K562 (cell line): ENCODE data around the gene BPNT1. TPM values are rescaled to one million over a fixed set of nuclear protein-coding genes. Genes with fewer than 3 reads are reported as not detected.
A peak's percentile ranks its signal among the peaks of the same experiment; 100 is the strongest.

Source experiments
- ADNP ChIP-seq: fragments of 200-800 bp; sonication (Bioruptor generic); IDR thresholded peaks from 2 replicates; pipeline ENCODE4 v1.6.1; 2016; ENCODE audit warnings: missing genetic modification characterization, missing compliant biosample characterization
- ATF1 ChIP-seq, 2 experiments: fragments of 450-650 bp in 1 of 2; IDR thresholded peaks; 2 replicates each; pipeline ENCODE4 v1.6.1; 2016; ENCODE audit warnings: missing compliant biosample characterization in 1 of 2, missing genetic modification characterization in 1 of 2
- DDX20 ChIP-seq: fragments of 450-650 bp; IDR thresholded peaks from 2 replicates; pipeline ENCODE4 v1.6.1; 2016; ENCODE audit warnings: missing genetic modification characterization, low read depth, mild to moderate bottlenecking, missing compliant biosample characterization, moderate library complexity
- GTF2E2 ChIP-seq: fragments of 200-800 bp; sonication (Bioruptor generic); IDR thresholded peaks from 2 replicates; pipeline ENCODE4 v1.6.1; 2016; ENCODE audit warnings: missing genetic modification characterization, missing compliant biosample characterization
- KDM1A ChIP-seq, 2 experiments: fragments of 450-650 bp; IDR thresholded peaks; 2 replicates each; pipeline ENCODE4 v1.6.1; 2016; ENCODE audit warnings: mild to moderate bottlenecking in 2 of 2
- PCBP1 ChIP-seq: fragments of 200-400 bp; formaldehyde crosslinking; IDR thresholded peaks from 2 replicates; pipeline ENCODE4 v1.6.1; 2018; ENCODE audit warnings: mild to moderate bottlenecking, low read depth, low read length; ENCODE audit not compliant: poor library complexity, severe bottlenecking
- RFX1 ChIP-seq: fragments of 450-650 bp; IDR thresholded peaks from 2 replicates; pipeline ENCODE4 v1.6.1; 2016; ENCODE audit warnings: mild to moderate bottlenecking, moderate library complexity
- TEAD4 ChIP-seq, 2 experiments: sonication (generic) in 1 of 2; formaldehyde crosslinking in 1 of 2; IDR thresholded peaks; 2 replicates each; pipeline versions ENCODE4 v1.6.1 to v1.8.0; 2012 to 2022; ENCODE audit warnings: borderline replicate concordance in 1 of 2, inconsistent platforms in 1 of 2, low read length in 1 of 2, mild to moderate bottlenecking in 1 of 2, missing genetic modification reagents in 1 of 2
- ZBTB17 ChIP-seq: fragments of 450-650 bp; formaldehyde crosslinking; IDR thresholded peaks from 2 replicates; pipeline ENCODE4 v1.4.0; 2020; ENCODE audit warnings: mild to moderate bottlenecking
- ZC3H4 ChIP-seq: sonication (generic); formaldehyde crosslinking; IDR thresholded peaks from 2 replicates; pipeline ENCODE4 v1.9.0; 2021; ENCODE audit warnings: missing genetic modification reagents, borderline replicate concordance
- polyA plus RNA-seq, 8 experiments: library from polyadenylated mRNA; depleted of rRNA in 4 of 8; stranded (reverse) in 5 of 8; unstranded in 3 of 8; fragments of >200 nt; fragmentation: Nextera tagmentation in 2 of 8; fragmentation: Illumina TruSeq in 1 of 8; extraction: Ambion mirVana in 2 of 8; extraction: Trizol in 1 of 8; gene quantifications; 2 replicates each; pipeline versions ENCODE4 v1.2.1 to v1.2.3, GENCODE V29; 2011 to 2014; ENCODE audit warnings: inconsistent platforms in 1 of 8, missing spikeins in 1 of 8
- total RNA-seq, 7 experiments: library from RNA; depleted of rRNA in 6 of 7; stranded (reverse); fragments of >200 nt in 6 of 7; fragmentation: Illumina TruSeq in 2 of 7; extraction: Trizol in 2 of 7; gene quantifications; 2 replicates each; pipeline versions ENCODE4 v1.2.1 to v1.2.3, GENCODE V29; 2011 to 2021; ENCODE audit warnings: low replicate concordance in 1 of 7
- TF ChIP-seq, protein P1 (sequence below): sonication (generic); formaldehyde crosslinking; IDR thresholded peaks from 2 replicates; pipeline ENCODE4 v1.4.0; 2020; ENCODE audit warnings: mild to moderate bottlenecking, missing genetic modification reagents
- TF ChIP-seq, protein P2 (sequence below): fragments of 150-350 bp; conservative IDR thresholded peaks from 2 replicates; pipeline ENCODE4 v1.6.1; 2014; ENCODE audit warnings: low read length
- TF ChIP-seq, protein P3 (sequence below): fragments of 250-450 bp; sonication (Bioruptor Pico); IDR thresholded peaks from 2 replicates; pipeline ENCODE4 v1.5.1; 2021; ENCODE audit warnings: mild to moderate bottlenecking
- TF ChIP-seq, protein P4 (sequence below): sonication (generic); formaldehyde crosslinking; IDR thresholded peaks from 2 replicates; pipeline ENCODE4 v1.8.0; 2022; ENCODE audit warnings: mild to moderate bottlenecking, missing genetic modification reagents
- TF ChIP-seq, protein P5 (sequence below): sonication (generic); formaldehyde crosslinking; IDR thresholded peaks from 2 replicates; pipeline ENCODE4 v1.8.0; 2023; ENCODE audit warnings: mild to moderate bottlenecking, missing genetic modification reagents

The BPNT1 gene
- total and polyA plus RNA-seq, 9 of the 15 experiments (the other 6 are each of a cell fraction or from before 2014, with no cell fraction given) = 30.2 to 73.8 (median 40.5) TPM

DNA sequence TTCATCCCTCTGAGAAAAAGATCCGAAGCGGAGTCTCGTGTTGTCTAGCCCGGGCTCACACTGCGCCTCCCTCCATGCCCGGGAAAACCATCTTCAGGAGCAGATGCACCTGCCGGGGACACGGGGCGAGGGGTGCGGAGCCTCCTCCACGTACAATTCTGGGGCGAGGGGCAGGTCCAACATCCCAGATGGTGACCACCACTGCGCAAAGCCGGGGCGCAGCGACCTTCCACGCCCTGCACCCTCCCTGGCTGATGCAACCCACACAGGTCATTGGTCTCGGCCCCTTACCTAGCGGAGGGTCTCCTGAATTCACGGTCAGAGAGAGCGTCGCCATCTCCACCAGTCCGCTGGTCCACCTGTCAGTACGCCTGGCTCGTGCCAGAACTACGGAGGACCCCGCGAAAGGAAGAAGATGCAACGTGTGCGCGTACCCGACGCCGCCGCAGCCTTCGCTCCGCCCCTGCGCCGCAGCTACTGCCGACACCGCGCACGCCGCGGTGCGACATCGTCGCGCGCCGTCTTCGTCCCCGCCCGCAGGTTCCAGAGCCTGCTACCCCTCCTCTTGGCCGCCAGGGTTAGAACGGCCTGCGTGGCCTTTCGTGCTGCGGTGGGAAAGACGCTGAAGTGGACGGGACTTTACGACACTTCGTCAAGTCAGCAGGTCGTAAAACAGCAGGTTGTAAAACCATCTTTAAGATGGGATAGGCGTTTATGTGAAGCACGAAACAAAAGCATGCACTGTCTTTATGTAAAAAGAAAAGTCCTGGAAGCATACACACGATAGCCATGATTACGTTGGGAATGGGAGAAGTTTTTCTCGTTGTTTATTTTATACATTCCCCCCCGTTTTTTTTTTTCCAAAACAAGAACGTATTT lies 43.3 kb downstream of the BPNT1 start, which contains the start of gene EPRS1 (continued):
- TF ChIP-seq, protein P1, sequence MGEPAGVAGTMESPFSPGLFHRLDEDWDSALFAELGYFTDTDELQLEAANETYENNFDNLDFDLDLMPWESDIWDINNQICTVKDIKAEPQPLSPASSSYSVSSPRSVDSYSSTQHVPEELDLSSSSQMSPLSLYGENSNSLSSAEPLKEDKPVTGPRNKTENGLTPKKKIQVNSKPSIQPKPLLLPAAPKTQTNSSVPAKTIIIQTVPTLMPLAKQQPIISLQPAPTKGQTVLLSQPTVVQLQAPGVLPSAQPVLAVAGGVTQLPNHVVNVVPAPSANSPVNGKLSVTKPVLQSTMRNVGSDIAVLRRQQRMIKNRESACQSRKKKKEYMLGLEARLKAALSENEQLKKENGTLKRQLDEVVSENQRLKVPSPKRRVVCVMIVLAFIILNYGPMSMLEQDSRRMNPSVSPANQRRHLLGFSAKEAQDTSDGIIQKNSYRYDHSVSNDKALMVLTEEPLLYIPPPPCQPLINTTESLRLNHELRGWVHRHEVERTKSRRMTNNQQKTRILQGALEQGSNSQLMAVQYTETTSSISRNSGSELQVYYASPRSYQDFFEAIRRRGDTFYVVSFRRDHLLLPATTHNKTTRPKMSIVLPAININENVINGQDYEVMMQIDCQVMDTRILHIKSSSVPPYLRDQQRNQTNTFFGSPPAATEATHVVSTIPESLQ (CRISPR knock-in tag) = peak; percentile 29; the same call in 1 of the 2 replicates
- no peak for TF ChIP-seq PCBP1
- TF ChIP-seq ZC3H4 (CRISPR knock-in tag) = no peak
- TF ChIP-seq, protein P2, sequence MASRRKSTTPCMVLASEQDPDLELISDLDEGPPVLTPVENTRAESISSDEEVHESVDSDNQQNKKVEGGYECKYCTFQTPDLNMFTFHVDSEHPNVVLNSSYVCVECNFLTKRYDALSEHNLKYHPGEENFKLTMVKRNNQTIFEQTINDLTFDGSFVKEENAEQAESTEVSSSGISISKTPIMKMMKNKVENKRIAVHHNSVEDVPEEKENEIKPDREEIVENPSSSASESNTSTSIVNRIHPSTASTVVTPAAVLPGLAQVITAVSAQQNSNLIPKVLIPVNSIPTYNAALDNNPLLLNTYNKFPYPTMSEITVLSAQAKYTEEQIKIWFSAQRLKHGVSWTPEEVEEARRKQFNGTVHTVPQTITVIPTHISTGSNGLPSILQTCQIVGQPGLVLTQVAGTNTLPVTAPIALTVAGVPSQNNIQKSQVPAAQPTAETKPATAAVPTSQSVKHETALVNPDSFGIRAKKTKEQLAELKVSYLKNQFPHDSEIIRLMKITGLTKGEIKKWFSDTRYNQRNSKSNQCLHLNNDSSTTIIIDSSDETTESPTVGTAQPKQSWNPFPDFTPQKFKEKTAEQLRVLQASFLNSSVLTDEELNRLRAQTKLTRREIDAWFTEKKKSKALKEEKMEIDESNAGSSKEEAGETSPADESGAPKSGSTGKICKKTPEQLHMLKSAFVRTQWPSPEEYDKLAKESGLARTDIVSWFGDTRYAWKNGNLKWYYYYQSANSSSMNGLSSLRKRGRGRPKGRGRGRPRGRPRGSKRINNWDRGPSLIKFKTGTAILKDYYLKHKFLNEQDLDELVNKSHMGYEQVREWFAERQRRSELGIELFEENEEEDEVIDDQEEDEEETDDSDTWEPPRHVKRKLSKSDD = 0 out of 2 replicates have a peak, but pooled peaks have one; percentile 60
- no peak for TF ChIP-seq DDX20 (tag)
- no peak for TF ChIP-seq ZBTB17
- peak; percentile 92 for TF ChIP-seq ATF1 (CRISPR knock-in tag; IDR thresholded peaks at IDR 0.05)
- TF ChIP-seq ATF1 (tag; IDR thresholded peaks at IDR 0.05) = peak; percentile 98
- TF ChIP-seq, protein P3, sequence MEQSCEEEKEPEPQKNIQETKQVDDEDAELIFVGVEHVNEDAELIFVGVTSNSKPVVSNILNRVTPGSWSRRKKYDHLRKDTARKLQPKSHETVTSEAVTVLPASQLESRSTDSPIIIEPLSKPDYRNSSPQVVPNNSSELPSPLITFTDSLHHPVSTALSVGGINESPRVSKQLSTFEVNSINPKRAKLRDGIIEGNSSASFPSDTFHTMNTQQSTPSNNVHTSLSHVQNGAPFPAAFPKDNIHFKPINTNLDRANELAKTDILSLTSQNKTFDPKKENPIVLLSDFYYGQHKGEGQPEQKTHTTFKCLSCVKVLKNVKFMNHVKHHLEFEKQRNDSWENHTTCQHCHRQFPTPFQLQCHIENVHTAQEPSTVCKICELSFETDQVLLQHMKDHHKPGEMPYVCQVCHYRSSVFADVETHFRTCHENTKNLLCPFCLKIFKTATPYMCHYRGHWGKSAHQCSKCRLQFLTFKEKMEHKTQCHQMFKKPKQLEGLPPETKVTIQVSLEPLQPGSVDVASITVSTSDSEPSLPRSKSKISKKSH = no peak
- TF ChIP-seq, protein P4, sequence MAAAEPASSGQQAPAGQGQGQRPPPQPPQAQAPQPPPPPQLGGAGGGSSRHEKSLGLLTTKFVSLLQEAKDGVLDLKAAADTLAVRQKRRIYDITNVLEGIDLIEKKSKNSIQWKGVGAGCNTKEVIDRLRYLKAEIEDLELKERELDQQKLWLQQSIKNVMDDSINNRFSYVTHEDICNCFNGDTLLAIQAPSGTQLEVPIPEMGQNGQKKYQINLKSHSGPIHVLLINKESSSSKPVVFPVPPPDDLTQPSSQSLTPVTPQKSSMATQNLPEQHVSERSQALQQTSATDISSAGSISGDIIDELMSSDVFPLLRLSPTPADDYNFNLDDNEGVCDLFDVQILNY (CRISPR knock-in tag) = no peak; the same call in 1 of the 2 replicates
- TF ChIP-seq GTF2E2 (tag) = no peak
- no peak for TF ChIP-seq RFX1
- TF ChIP-seq TEAD4 (IDR thresholded peaks at IDR 0.05; ENCODE audit: low read length) = peak; percentile 45; the same call in 1 of the 2 replicates
- no peak for TF ChIP-seq TEAD4 (CRISPR knock-in tag; IDR thresholded peaks at IDR 0.05; ENCODE audit: borderline replicate concordance)
- TF ChIP-seq, protein P5, sequence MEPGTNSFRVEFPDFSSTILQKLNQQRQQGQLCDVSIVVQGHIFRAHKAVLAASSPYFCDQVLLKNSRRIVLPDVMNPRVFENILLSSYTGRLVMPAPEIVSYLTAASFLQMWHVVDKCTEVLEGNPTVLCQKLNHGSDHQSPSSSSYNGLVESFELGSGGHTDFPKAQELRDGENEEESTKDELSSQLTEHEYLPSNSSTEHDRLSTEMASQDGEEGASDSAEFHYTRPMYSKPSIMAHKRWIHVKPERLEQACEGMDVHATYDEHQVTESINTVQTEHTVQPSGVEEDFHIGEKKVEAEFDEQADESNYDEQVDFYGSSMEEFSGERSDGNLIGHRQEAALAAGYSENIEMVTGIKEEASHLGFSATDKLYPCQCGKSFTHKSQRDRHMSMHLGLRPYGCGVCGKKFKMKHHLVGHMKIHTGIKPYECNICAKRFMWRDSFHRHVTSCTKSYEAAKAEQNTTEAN (CRISPR knock-in tag) = peak; percentile 82; the same call in 1 of the 2 replicates
- no peak for TF ChIP-seq KDM1A (IDR thresholded peaks at IDR 0.05)
- TF ChIP-seq ADNP (tag) = no peak
